Activated CD8-positive, alpha-beta memory T cell treated with anti-CD3 and anti-CD28 coated beads for 24 hours (primary cell): ENCODE measurements around the gene GRK5.

Source experiments
- DNase-seq: peaks from one replicate; pipeline ENCODE4 v3.0.0-alpha.2; 2020

Gene GRK5

DNA sequence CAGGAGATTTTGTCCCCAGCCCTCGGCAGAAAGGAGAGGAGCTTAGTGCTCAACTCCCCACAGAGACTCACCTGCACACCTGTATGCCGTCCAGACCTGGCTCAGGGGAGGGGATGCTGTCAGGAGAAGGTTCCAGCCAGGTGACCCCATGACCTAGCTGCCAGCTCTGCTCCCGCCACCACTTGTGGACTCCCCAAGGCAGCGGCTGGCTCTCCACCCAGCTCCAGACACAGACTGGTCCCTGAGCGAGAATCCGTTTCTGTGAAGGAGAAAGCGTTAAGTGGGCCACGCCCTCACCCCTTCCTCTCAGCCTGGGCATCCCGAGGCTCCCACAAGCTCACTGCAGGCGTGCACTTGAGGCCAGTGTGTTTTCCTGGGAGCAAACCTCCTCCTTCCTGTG is 258.7 kb downstream of the GRK5 start:
- DNase-seq: no peak

DNA sequence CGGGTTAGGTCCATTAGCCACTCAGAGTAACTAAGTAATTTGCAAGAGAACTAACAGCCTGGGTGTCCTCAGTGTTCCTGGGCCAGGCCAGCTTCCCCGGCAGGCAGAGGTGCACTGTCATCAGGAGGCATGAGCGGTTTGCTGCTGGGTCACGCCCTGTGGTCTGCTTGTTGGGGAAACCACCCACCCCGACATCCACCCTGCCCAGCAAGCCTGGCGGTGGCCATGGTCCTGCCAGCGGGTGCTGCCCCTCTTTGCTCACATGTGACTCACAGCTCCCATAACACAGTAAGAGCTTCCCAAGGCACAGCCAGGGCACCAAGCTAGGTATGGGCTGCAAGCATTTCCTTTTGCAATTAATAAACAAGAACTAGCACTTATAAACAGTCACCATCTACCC is 259.3 kb downstream of the GRK5 start:
- DNase-seq: no peak

DNA sequence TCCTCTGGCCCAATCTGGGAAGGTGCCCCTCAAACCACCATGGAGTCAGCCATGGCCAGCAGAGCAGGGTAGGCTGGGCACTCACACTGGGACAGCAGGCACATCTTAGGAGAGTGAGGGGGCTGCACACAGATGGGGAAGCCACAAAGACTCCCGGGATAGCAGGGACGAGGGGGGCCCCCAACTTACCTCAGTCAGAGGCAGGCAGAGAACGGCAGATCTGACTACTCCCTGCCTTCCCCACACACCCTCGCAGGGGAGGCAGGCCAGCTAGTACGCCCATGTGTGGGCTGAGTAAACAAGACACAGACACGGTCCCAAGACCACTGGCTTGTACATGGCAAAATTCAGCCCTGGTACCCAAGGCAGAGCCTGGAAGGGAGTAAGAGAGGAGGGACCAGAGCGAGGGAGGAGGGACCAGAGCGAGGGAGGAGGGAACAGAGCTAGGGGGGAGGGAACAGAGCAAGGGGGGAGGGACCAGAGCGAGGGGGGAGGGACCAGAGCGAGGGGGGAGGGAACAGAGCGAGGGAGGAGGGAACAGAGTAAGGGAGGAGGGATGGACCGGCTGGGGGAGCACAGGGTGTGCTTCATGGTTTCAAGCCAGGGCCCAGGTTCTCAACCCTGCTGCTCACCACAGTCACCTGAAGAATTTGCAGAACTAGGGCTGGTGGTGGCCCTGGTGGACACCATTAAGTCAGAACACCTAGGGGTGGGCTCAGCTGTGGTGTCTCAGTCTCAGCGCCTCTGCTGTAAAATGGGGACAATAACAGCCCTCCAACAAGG is 261.4 kb downstream of the GRK5 start:
- DNase-seq: no peak

DNA sequence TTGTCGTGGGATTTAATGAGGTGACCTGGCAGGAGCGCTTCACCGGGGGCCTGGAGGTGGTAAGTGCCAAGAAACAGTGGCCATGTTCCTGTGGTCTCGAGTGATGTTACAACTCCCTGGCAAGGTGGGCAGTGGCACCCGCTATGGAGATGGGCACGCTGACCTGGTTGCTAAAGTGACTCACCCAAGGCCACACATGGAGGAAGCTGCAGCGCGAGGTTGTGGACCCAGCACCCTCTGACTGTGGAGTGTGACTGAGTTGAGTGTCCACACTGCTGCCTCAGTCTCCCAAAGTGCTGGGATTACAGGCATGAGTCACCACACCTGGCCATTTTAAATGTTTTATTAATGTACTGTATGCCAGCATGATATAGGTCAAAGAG is 261.9 kb downstream of the GRK5 start:
- DNase-seq: no peak

DNA sequence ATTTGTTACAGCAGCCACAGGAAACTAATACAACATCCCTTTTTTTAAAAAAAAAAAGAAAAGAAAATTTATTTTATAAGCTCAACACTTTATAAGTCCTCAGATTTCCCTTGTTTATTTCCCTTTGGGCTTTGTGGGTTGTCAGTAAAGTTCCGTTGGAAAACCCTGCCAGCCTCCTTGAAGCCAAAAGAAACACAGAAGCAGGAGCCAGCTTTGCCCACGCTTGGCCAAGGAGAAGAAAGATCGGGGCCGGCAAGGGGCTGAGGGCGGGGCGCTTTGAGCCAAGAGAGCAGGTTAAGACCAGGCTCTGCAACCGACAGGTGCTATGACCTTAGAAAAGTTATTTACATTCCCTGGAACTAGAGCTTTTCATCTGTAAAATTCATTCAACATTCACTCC is 262.5 kb downstream of the GRK5 start:
- DNase-seq: no peak

DNA sequence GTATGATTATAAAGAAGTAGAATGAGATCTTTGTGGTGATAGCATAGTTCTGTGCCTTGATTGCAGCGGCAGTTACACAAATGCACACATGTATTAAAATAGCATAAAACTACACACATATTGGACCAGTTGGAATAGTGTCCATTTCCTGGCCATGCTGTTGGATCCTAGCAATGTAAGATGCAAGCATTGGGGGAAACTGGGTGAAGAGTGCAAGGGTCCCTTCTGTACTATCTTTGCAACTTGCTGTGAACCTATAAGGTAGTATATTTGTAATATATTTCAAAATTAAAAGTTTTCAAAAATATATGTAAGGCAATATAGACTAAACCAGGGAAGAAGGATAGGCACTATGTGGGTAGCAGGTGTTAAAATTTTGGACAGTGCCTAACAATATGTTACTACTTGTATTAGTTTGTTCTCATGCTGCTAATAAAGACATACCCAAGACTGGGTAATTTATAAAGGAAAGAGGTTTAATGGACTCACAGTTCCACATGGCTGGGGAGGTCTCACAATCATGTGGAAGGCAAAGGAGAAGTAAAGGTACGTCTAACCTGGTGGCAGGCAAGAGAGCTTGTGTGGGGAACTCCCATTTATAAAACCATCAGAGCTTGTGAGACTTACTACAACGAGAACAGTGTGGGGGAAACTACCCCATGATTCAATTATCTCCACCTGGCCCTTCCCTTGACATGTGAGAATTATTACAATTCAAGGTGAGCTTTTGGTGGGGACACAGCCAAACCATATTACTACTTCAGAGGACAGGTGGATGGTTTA is 263.7 kb downstream of the GRK5 start:
- no peak for DNase-seq

DNA sequence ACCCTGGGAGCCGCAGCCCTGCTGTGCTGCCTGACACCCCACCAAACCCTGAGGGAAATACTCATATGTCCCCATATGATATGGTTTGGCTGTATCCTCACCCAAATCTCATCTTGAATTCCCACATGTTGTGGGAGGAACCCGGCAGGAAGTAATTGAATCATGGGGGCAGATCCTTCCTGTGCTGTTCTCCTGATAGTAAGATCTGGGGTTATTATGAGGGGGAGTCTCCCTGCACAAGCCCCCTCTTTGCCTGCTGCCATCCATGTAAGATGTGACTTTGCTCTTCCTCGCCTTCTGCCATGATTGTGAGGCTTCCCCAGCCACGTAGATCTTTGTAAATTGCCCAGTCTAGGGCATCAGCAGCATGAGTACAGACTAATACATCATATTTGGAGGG is 266.4 kb downstream of the GRK5 start:
- DNase-seq: no peak

DNA sequence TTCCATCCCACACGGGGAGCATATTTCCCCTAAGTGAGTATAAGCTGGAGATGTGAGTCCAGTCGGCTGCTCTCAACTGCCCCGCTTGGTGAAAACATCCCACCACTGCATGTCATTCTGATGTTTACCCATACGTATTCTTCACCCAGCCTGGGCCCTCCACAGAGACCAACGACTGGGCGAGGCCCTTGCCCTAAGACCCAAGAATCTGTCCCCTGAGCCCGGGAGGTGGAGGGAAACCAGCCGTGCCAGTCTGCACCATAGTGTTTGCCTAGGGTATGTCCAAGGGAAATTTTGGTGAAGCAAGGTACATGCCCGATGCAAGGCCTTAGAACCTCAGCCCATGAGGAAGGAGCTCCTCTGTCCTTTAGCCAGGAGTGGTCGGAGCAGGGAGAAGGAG is 267.2 kb downstream of the GRK5 start:
- no peak for DNase-seq

DNA sequence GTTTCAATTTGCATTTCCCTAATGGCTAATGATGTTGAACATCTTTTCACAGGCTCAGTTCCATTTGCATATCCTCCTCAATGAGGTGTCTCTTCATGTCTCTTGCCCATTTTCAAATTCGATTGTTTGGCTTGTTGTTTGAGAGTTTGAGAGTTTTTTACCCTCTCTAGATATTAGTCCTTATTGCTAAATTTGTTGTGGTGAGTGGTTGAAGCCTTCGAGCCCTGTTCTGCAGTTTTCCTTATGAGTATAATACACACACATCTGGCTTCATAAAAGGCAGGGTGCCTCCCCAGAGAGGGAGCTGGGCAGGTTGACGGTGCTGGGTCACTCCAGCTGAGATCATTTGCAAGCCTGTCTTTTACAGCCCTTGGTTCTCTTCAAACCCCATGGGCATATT is 270.1 kb downstream of the GRK5 start:
- no peak for DNase-seq

DNA sequence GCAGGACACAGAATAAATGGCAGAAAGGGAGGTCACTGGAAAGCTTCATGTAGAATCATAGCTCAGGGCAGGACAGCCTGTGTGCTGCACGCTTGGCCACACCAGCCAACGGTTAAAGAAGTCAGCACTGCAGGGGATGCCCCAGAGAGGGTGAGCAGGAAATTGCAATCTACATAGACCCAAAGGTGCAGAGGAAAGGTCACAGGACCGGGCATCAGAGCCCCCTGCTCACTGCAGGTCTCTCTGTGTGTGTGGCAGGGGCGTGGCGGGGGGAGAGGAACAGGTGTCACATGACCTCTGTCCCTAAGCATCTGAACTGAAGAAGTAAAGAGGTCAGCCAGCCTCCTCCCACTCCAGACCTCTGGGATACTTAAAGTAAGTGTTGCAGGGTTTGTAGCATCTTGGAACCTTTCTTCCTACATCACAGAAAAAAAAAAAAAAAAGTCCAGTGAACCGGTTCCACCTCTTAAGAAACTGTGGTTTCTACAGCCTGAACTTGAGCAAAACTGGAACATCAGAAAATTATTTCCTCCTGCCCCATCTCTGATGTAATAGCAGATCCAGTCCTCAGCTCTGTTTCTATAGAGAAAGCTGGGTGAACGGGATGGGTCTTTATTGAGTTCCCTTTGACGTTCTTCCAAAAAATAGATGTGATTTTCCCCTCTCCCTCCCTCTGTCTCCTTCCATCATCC is 270.9 kb downstream of the GRK5 start:
- DNase-seq: peak; percentile 66

DNA sequence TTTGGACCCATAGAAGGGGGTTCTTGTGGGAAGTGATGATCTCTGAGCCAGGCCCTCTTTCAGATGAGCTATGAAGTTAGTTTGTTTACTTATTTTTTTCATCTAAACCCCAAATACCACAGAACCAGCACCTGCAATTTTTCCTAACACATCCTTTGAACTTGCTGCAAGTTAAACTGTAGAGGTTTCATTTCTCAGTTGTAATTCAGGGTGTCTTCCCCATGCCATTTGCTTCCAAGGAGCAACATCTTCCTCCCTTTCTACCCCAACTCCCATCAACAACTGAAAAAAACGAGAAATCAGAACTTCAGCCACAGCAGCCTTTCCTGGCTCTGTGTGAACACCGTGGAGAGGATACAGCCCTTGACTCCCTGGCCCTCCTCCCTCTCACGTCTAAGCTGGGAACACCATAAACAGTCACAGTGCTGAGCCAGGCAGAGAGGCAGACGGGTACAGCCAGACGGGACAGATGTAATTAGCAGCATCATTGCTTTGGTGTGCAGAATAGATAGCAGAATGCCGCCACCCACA is 271.5 kb downstream of the GRK5 start:
- no peak for DNase-seq

DNA sequence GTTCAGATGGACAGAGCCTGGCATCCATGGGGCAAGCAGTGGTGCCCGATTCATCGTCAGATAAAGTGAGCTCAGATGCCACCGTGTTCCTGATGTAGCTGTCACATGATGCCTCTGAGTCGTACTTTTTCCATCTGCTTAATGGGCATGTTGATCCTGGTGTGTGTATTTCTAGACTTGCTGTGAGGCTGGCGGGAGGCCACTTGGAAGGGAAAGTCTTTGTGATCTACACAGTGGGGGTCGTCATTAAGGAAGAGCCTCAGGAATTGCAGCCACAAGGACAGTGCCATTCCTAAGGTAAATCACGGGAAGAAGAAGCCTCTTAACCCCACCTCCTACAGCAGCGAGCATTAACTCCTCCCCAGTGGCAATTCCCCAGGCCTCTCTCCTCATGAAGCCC is 272.2 kb downstream of the GRK5 start:
- DNase-seq: no peak

DNA sequence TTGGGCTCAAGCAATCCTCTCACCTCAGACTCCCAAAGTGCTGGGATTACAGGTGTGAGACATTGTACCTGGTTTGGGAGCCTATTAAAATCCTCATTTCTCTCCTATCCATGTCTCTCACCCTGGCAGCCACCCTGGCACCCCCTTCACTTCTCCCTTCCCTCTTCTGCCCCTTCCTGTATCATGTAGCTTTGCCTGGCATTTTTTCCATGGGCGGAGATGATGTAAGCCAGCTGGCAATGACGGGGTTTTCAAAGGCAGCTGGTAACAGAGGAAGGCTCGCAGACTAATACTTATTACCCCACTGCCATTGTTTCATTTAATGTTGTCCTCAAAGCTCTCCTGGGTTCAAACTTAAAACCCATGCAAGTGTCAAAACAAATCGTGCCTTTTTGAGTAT is 273.3 kb downstream of the GRK5 start:
- no peak for DNase-seq

DNA sequence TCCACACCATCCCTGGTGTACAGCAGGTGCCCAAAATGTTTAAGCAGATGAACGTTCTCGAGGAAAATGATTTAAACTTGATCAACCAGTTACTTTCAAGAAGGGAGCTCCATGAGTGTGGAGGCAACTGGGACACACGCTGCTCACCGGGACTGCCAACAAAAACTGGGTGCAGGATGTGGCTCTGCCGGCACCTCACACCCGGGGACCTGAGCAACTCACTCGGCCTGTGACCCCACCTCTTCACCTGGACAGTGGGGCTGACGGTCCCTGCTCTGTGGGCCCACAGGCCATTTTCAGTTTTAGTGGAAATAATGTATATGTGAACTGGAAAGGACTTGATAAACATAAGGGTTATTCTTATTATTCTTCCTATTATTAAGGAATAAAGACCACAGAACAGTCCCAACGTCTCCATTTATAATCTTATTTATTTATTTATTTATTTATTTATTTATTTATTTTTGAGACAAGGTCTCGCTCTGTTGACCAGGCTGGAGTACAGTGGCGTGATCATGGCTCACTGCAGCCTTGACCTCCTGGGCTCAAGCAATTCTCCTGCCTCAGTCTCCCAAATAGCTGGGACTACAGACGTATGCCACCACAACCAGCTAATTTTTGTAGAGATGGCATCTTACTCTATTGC is 274.5 kb downstream of the GRK5 start:
- DNase-seq: no peak

DNA sequence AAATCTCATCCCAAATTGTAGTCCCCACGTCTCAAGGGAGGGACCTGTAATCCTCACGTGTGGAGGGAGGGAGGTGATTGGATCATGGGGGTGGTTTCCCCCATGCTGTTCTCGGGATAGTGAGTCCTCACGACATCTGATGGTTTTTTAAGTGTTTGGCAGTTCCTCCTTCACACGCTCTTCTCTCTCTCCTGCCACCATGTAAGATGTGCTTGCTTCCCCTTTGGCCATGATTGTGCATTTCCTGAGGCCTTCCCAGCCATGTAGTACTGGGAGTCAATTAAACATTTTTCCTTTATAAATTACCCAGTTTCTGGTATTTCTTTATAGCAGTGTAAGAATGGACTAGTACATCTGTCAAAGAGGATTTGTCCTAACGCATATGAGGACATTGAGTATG is 275.6 kb downstream of the GRK5 start:
- DNase-seq: no peak

DNA sequence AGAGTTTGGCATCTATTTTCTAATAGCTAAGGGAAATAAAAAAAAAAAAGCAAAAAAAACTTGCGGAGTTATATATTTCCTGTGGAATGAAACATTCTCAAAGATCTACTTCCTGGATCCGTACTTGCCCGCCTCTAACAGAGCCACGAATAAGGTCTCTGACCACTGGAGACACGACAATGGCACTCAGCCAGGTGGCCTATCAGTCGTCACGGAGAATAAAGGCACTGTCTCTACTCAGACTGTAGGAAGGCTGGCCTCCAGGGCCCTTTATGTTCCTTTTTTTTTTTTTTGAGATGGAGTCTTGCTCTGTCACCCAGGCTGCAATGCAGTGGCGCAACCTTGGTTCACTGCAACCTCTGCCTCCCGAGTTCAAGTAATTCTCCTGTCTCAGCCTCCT is 276.5 kb downstream of the GRK5 start:
- DNase-seq: no peak

DNA sequence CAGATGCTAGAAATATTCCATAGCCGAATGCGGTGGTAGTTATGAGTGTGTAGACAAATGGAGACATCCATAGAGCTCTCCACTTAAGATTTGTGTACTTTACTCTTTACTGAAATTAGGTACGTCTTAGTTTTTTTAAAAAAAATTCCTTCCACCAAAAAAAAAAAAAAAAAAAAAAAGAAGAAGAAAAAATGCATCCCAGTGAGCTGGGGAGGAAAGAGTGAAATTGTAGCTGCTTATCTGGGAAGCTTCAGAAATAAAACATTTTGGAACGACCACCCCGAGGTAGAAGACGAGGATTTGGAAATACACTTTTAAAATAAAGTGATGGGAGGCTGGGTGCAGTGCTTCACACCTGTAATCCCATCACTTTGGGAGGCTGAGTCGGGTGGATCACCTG is 281.3 kb downstream of the GRK5 start:
- no peak for DNase-seq

DNA sequence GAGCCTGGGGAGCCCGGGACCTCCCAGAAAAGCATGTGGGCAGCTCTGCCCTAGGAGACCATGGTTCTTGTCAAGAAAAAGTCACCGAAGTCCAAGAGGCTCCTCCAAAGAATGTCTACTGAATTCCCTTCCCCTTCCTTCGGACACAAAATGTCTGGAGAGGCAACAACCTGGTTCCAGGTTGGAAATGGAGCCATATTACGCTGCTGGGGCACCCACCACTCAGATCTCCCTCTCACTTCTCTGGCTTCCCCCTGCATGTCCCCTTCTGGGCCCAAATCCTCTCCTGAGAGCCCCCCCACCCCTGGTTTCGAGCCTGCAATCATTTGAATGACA is 282.6 kb downstream of the GRK5 start:
- DNase-seq: no peak

DNA sequence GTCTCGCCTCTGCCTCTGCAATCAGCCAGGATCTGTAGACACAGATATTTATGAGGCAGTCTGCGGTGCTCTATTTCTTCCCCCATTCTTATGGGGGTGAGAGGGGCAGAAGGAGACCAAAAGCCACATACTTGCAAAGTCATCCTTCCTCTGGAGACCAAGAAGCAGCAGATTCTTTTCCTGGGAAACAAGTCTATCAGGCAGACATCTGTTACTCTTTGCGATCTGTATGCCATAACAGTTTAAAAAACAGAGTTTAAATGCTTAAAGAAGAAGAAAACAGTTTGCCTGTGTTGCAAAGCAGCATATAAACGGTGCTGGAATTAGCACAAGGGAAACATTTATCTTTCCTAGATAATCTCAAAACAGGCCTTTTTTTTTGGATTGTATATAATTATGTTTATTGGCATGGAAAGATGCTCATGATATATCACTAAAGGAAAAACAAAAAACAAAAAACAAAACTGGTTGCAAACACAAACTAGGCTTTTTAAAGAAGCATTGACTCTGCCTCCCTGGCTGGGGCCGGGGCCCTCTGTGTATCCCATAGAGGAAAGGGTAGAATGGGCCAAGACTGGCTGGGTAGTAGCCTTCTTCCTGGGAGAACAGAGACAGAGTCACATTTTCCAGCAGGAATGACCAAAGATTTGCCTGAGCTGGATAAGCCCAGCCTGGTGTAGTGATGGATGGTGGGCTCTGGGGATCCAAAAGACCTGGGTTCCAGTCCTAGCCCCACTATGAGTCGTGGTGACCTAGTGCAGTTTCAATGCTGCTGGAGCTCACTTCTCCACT is 284.8 kb downstream of the GRK5 start:
- no peak for DNase-seq

DNA sequence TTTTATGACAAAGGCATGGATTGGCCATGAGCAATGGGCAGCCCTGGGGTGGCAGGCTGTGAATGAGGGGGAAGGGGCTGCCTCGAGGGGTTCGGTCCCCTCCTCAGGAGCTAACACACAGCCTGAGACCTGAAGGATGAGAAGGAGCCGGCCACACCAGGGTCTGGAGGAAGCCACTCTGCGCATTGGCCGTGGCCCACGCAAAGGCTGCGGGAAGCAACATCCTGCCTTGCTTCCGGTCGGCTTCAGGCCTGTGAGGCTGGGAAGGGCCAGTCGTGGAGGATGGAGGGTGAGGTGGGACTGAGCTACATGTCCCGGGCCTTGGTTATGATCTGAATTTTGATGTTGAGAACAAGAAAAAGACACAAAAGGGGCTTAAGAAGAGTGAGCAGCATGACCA is 285.8 kb downstream of the GRK5 start:
- DNase-seq: no peak

DNA sequence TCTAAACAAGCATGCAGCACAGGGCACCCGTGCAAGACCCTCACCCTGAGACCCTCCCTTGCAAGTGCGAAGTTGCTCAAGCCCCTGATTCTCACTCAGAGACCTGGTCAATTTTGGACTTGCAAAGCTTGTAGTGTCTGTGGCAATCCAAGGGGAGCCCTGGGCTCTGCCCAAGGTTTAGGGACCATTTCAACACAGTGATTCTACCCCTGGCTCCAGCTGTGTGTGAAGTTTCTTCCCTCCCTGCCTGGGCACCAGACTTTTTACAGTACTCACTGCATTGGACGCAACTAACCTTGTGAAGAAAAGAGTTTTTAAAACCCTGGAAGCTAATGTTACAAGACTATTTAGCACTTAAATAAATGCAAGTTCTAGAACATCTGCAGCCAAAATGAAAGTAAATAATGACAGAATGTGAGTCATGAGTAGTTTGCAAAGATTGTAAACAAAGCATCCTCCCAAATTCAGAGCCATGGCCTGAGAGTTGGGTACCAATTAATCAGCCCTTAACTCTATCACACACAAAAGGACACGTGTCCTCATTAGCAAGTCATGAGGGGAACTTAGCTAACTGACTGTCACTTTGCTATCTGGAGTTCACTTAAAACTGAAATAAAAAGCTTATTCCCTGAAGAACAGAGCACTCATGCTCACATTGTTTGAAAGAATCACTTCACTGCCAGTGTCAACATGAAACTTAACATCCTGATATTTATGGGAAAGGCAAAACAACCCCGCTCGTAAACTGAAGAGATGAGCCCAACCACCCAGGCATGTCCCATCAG is 287.1 kb downstream of the GRK5 start:
- DNase-seq: no peak

DNA sequence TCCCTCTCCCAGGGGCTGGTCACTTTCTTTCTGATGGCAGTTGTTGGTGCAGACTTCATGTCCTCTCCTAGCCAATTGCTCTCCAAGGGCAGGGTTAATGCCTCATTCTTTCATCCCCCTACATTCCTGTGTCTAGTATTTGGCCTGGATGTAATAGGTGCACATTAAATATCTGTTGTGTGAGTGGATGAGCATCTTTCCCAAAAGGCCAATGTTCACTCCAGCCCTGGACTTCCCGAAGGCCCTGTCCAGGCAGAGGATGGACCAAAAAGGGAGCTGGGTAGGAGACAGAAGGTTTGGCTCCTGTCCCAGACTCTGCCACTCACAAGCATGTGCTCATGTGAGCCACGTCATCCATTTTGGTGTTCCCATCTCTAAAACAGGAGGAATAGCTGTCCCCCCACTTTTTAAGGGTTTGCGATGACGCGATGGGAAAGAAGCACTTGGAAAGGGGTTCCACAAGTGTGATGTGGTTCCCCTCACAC is 287.7 kb downstream of the GRK5 start:
- no peak for DNase-seq
